Measurements from ENCODE around the gene KCNMA1.

Gene KCNMA1

DNA sequence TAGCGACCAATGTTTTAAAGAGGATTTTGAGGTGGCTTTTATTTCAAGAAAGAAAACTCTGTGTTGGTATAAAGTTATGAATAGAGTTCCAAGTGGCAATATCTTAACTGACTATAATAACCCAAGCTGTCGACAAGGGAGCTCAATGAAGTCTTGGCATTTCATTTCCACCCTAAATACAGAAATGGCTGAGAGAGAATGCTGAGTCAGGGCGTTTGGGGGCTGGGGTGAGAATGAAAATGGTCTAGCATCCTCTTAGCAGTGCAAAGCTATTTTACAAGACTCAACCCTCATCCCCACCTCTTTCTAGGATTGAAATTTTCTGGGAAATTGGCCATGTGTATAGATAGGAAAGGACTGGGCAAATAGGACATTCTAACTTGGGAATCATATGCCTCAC, 759.1 kb downstream of the KCNMA1 start:
- Mint-ChIP-seq H3K27ac (no peak overlapping the region), H3K4me1 (ENCODE audit: low read depth) (peaks cover 16% of the 10 kb centered on the region), H3K9me3 (no peaks in the 10 kb centered on the region), H3K27me3 (peaks cover 4% of the 10 kb centered on the region), H3K4me3 (no peak overlapping the region), H3K36me3 (ENCODE audit: low read depth) (no peaks in the 10 kb centered on the region)

GRCh38 chr10:76874896-76875295, 762.7 kb downstream of the KCNMA1 start:
- no peaks in the 10 kb centered on the region for H3K27me3 Mint-ChIP-seq
- H3K9me3 Mint-ChIP-seq = peaks cover 3% of the 10 kb centered on the region
- H3K27ac Mint-ChIP-seq = no peak overlapping the region
- H3K4me1 Mint-ChIP-seq (ENCODE audit: low read depth) = no peaks in the 10 kb centered on the region
- no peaks in the 10 kb centered on the region for H3K36me3 Mint-ChIP-seq (ENCODE audit: low read depth)
- no peak overlapping the region for H3K4me3 Mint-ChIP-seq

GRCh38 chr10:76874176-76874575, 763.4 kb downstream of the KCNMA1 start:
- no peaks in the 10 kb centered on the region for H3K27me3 Mint-ChIP-seq

GRCh38 chr10:76871697-76872295, 765.8 kb downstream of the KCNMA1 start:
- Mint-ChIP-seq H3K27me3 (no peaks in the 10 kb centered on the region), H3K36me3 (ENCODE audit: low read depth) (no peaks in the 10 kb centered on the region), H3K4me1 (ENCODE audit: low read depth) (no peaks in the 10 kb centered on the region), H3K27ac (no peak overlapping the region), H3K9me3 (peaks cover 3% of the 10 kb centered on the region), H3K4me3 (no peak overlapping the region)

More at GRCh38 chr10:76874176-76874575, 763.4 kb downstream of the KCNMA1 start:
- no peak overlapping the region for H3K27ac Mint-ChIP-seq
- H3K9me3 Mint-ChIP-seq = peaks cover 3% of the 10 kb centered on the region
- H3K4me1 Mint-ChIP-seq (ENCODE audit: low read depth) = no peaks in the 10 kb centered on the region
- H3K36me3 Mint-ChIP-seq (ENCODE audit: low read depth) = no peaks in the 10 kb centered on the region
- no peak overlapping the region for H3K4me3 Mint-ChIP-seq

GRCh38 chr10:76869931-76870330, 767.7 kb downstream of the KCNMA1 start:
- no peaks in the 10 kb centered on the region for H3K36me3 Mint-ChIP-seq (ENCODE audit: low read depth)
- H3K4me1 Mint-ChIP-seq (ENCODE audit: low read depth) = no peaks in the 10 kb centered on the region
- no peak overlapping the region for H3K4me3 Mint-ChIP-seq
- no peaks in the 10 kb centered on the region for H3K27me3 Mint-ChIP-seq
- peaks cover 3% of the 10 kb centered on the region for H3K9me3 Mint-ChIP-seq
- no peak overlapping the region for H3K27ac Mint-ChIP-seq

DNA sequence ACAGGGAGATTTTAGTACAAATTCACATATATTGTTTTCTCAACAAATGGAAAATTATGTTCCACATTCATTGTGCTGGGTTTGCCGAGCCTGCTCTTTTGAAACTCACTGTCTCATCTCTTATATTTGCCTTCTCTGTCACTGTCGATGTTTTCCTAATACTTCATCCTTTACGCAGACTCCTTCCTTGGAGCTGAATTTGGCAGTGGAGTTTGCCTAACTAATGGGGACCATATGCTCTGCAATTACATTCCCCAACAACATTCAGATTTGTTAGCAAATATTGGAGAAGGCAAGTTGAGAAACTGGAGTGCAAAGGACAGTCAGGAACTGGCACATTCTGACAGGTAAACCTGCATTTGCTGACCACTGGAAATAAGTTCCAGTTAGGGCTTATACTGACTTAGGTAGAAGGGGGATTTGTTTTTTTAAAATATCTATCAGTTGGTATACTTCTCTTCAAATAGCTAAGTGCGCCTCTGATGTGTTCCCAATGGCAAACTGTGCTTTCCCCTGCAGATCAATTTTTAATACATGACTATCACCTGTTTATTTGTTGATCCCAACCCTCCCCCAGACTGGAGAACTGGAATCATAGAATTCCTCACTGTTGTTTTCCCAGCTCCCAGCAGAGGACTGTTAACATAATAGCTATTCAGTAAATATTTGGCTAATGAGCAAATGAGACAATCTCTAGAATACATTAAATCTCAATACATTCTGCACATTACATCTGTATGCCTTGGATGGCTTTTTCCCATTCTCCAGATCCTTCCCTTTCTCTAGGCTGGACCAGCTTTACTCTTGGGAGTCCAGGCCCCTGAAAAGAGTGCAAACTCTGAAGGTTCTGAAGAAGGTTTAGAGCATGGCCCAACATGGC, 769.3 kb downstream of the KCNMA1 start:
- Mint-ChIP-seq H3K27ac (no peak overlapping the region), H3K4me3 (no peak overlapping the region), H3K4me1 (ENCODE audit: low read depth) (no peaks in the 10 kb centered on the region), H3K9me3 (peaks cover 3% of the 10 kb centered on the region), H3K36me3 (ENCODE audit: low read depth) (no peaks in the 10 kb centered on the region), H3K27me3 (no peaks in the 10 kb centered on the region)

DNA sequence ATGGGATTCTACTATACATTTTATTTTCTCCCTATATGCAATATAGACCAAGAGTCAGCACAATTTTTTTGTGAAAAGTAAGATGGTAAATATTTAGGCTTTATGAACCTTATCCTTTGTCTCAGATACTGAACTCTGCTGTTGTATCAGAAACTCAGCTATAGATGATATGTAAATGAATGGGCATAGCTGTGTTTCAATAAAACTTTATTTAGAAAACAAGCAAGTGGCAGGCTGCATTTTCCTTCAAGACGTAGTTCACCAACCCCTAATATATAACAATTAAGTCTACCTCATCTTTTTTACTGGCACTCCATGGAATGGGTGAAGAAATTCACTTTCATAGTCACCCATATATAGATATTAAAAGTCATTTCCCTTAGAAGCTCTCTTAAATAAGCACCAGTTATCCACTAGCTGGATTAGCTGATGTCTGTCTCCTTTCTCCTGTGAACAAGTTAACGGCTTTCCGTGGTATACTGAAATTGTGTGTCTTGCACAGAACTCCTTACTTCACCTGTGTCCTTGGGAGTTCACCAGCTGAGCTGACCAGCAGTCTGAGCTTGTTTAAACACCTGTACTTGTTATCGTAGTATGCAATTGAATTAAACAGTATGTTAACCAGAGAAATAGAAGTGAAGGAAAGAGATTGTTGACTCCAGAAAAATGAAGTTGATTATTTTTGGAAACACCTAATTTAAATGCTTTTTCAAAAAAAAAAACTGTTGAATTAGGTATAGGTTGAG, 770.6 kb downstream of the KCNMA1 start:
- peaks cover 3% of the 10 kb centered on the region for H3K9me3 Mint-ChIP-seq
- no peak overlapping the region for H3K4me3 Mint-ChIP-seq

GRCh38 chr10:76864922-76865321, 772.7 kb downstream of the KCNMA1 start:
- no peaks in the 10 kb centered on the region for H3K36me3 Mint-ChIP-seq (ENCODE audit: low read depth)
- H3K27me3 Mint-ChIP-seq = no peaks in the 10 kb centered on the region
- no peaks in the 10 kb centered on the region for H3K4me1 Mint-ChIP-seq (ENCODE audit: low read depth)
- no peak overlapping the region for H3K4me3 Mint-ChIP-seq
- no peak overlapping the region for H3K27ac Mint-ChIP-seq
- H3K9me3 Mint-ChIP-seq = no peaks in the 10 kb centered on the region

More for the DNA sequence above, 770.6 kb downstream of the KCNMA1 start:
- H3K36me3 Mint-ChIP-seq (ENCODE audit: low read depth) = no peaks in the 10 kb centered on the region
- H3K4me1 Mint-ChIP-seq (ENCODE audit: low read depth) = no peaks in the 10 kb centered on the region
- H3K27me3 Mint-ChIP-seq = no peaks in the 10 kb centered on the region
- no peak overlapping the region for H3K27ac Mint-ChIP-seq

DNA sequence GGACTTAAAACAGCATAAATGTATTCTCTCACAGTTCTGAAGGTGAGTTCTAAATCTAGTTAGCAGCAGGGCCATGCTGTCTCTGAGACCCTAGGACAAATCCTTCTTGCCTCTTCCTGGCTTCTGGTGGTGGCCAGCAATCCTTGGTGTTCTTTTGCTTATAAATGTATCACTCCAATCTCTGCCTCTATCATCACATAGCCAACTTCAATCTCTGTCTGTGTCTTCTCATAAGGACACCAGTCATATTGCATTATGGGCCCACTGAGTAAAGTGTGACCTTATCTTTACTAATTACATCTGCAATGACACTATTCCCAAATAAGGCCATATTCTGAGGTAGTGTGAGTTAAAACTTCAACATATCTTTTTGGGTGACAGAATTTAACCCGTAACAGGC, 778.9 kb downstream of the KCNMA1 start:
- H3K27me3 Mint-ChIP-seq = no peaks in the 10 kb centered on the region
- no peaks in the 10 kb centered on the region for H3K4me1 Mint-ChIP-seq (ENCODE audit: low read depth)
- no peak overlapping the region for H3K27ac Mint-ChIP-seq
- H3K36me3 Mint-ChIP-seq (ENCODE audit: low read depth) = no peaks in the 10 kb centered on the region
- H3K4me3 Mint-ChIP-seq = no peak overlapping the region
- H3K9me3 Mint-ChIP-seq = peaks cover 5% of the 10 kb centered on the region

GRCh38 chr10:76840802-76841201, 796.8 kb downstream of the KCNMA1 start:
- no peak overlapping the region for H3K27ac Mint-ChIP-seq
- H3K4me3 Mint-ChIP-seq = no peak overlapping the region
- H3K27me3 Mint-ChIP-seq = peaks cover 2% of the 10 kb centered on the region
- peaks cover 4% of the 10 kb centered on the region for H3K9me3 Mint-ChIP-seq
- no peaks in the 10 kb centered on the region for H3K36me3 Mint-ChIP-seq (ENCODE audit: low read depth)
- no peaks in the 10 kb centered on the region for H3K4me1 Mint-ChIP-seq (ENCODE audit: low read depth)

DNA sequence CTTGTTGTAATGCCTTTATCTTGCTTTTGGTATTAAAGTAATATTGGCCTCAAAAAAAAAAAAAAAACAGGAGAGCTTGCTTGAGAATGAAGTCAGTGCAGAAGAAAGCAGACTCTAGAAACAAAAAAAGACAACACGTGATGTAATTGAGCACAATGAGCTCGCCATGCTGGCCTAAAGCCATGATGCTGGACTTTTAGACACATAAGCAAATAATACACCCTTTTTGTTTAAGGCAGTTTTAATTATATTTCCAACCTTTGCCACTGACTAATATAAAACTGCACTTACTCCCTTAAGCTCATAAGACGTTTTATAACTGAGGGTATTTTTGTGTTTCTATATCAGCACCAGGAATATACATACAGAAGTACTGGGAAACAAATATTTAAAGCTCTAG, 798.3 kb downstream of the KCNMA1 start:
- H3K27ac Mint-ChIP-seq = no peak overlapping the region
- no peaks in the 10 kb centered on the region for H3K36me3 Mint-ChIP-seq (ENCODE audit: low read depth)
- H3K4me3 Mint-ChIP-seq = no peak overlapping the region
- H3K9me3 Mint-ChIP-seq = peaks cover 4% of the 10 kb centered on the region
- H3K4me1 Mint-ChIP-seq (ENCODE audit: low read depth) = no peaks in the 10 kb centered on the region
- H3K27me3 Mint-ChIP-seq = no peaks in the 10 kb centered on the region

DNA sequence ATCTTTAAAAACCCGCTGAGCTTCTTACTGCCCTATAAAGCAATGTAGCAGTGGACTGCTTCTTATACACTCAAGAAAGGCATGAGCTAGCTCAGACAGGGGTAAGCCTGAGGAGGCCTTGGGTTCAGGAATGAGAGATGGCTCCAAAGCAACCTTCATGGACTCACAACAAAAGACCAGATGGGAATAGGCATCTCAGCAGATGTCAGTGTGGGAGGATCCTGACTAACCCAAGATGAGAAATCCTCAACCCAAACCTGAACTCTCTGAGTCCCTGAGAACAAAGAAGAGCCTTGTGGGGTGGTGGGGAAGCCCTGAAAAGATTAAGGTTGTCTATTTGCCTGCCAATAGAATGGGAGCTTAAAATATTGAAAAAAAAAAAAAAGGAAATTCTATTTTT, 807.4 kb downstream of the KCNMA1 start:
- H3K36me3 Mint-ChIP-seq (ENCODE audit: low read depth) = no peaks in the 10 kb centered on the region
- H3K9me3 Mint-ChIP-seq = peaks cover 15% of the 10 kb centered on the region
- no peak overlapping the region for H3K4me3 Mint-ChIP-seq
- H3K4me1 Mint-ChIP-seq (ENCODE audit: low read depth) = no peaks in the 10 kb centered on the region
- no peaks in the 10 kb centered on the region for H3K27me3 Mint-ChIP-seq
- H3K27ac Mint-ChIP-seq = no peak overlapping the region

GRCh38 chr10:76829724-76830123, 807.9 kb downstream of the KCNMA1 start:
- no peak overlapping the region for H3K27ac Mint-ChIP-seq
- peaks cover 15% of the 10 kb centered on the region for H3K9me3 Mint-ChIP-seq
- H3K4me3 Mint-ChIP-seq = no peak overlapping the region
- no peaks in the 10 kb centered on the region for H3K36me3 Mint-ChIP-seq (ENCODE audit: low read depth)
- no peaks in the 10 kb centered on the region for H3K27me3 Mint-ChIP-seq
- no peaks in the 10 kb centered on the region for H3K4me1 Mint-ChIP-seq (ENCODE audit: low read depth)
